HepG2 (cell line): ENCODE results near the gene COA7. TPM values are rescaled to one million over a fixed set of nuclear protein-coding genes. Genes with fewer than 3 reads are reported as not detected.

Experiments used
- ATAC-seq: fragments of 200-7000 bp; cut with Tn5 transposase; 3 replicates; pipeline ENCODE4 v1.9.1; 2020; ENCODE audit warnings: mild to moderate bottlenecking, moderate library complexity
- BruUV-seq: library from RNA; stranded (reverse); fragments of 400-500 nt; replicated peaks from 2 replicates; lab custom pipeline; 2021; lab: Mats Ljungman, UMichigan
- CTCF ChIA-PET: fragments of 300-600 bp; formaldehyde crosslinking; extraction: SDS; loops from one replicate; lab custom pipeline; 2021; ENCODE audit warnings: low total read pairs, inconsistent platforms, low intra/inter-chr PET ratio; lab: Yijun Ruan, JAX
- POLR2A ChIA-PET: fragments of 350-600 bp; sonication (Branson Sonifier 250); formaldehyde crosslinking; loops from one replicate; lab custom pipeline; 2020; ENCODE audit warnings: antibody characterized with exemption, inconsistent platforms; lab: Yijun Ruan, JAX
- DNase-seq: peaks from one replicate; pipeline ENCODE4 v3.0.0-alpha.2; 2015; ENCODE audit warnings: low spot score
- FAIRE-seq: peaks from 3 replicates; lab custom pipeline; 2011; peaks lifted over from hg19 to GRCh38; lab: Jason Lieb, UNC
- H2AFZ ChIP-seq: one replicate; pipeline ENCODE4 v1.6.1; 2011; ENCODE audit warnings: low read length, inconsistent platforms
- H3K27ac ChIP-seq: fragments of 300-600 bp; 3 replicates; pipeline ENCODE4 v1.8.0; 2011; ENCODE audit warnings: mixed run types, mild to moderate bottlenecking, mixed read lengths, low read length, inconsistent platforms; ENCODE audit not compliant: insufficient read depth; ENCODE audit errors: extremely low read length
- H3K27me3 ChIP-seq, 2 experiments: fragments of 200-600 bp in 1 of 2; 2 replicates in 1 of 2; 3 replicates in 1 of 2; pipeline versions ENCODE4 v1.6.0 to v1.8.0; 2011; ENCODE audit warnings: low read length in 2 of 2, mild to moderate bottlenecking in 2 of 2, moderate library complexity in 2 of 2, inconsistent platforms in 1 of 2; ENCODE audit not compliant: insufficient read depth in 2 of 2, control insufficient read depth in 1 of 2
- H3K36me3 ChIP-seq, 2 experiments: fragments of 200-600 bp in 1 of 2; replicated peaks in 1 of 2; 2 replicates in 1 of 2; 3 replicates in 1 of 2; pipeline versions ENCODE4 v1.5.1 to v1.8.0; 2011; ENCODE audit warnings: low read length in 2 of 2, inconsistent platforms in 1 of 2; ENCODE audit not compliant: insufficient read depth in 2 of 2, control insufficient read depth in 1 of 2
- H3K4me1 ChIP-seq: 2 replicates; pipeline ENCODE4 v1.5.1; 2012; ENCODE audit warnings: low read length, inconsistent platforms; ENCODE audit not compliant: insufficient read depth
- H3K4me2 ChIP-seq: 2 replicates; pipeline ENCODE4 v1.6.0; 2011; ENCODE audit warnings: low read depth, low read length, inconsistent platforms
- H3K4me3 ChIP-seq, 3 experiments: fragments of 200-600 bp in 1 of 3; sonication (generic), shearing (Covaris generic) in 1 of 3; replicated peaks in 1 of 3; 2 replicates each; pipeline ENCODE4 v1.5.1; 2011 to 2016; ENCODE audit warnings: low read length in 3 of 3, inconsistent platforms in 2 of 3, low read depth in 2 of 3, mild to moderate bottlenecking in 2 of 3, control low read depth in 1 of 3, mixed read lengths in 1 of 3; ENCODE audit not compliant: insufficient read depth in 1 of 3
- H3K79me2 ChIP-seq: one replicate; pipeline ENCODE4 v1.6.1; 2011; ENCODE audit warnings: low read length, inconsistent platforms; ENCODE audit not compliant: insufficient read depth
- H3K9ac ChIP-seq: 2 replicates; pipeline ENCODE4 v1.6.0; 2011; ENCODE audit warnings: mild to moderate bottlenecking, low read depth, low read length, inconsistent platforms; ENCODE audit not compliant: insufficient read depth
- H3K9me3 ChIP-seq: 2 replicates; pipeline ENCODE4 v1.5.1; 2012; ENCODE audit warnings: mild to moderate bottlenecking, low read length
- H4K20me1 ChIP-seq: 2 replicates; pipeline ENCODE4 v1.6.0; 2011; ENCODE audit warnings: inconsistent platforms, mild to moderate bottlenecking, low read length, moderate library complexity; ENCODE audit not compliant: insufficient read depth
- AFF4 ChIP-seq: sonication (generic); formaldehyde crosslinking; IDR thresholded peaks from 2 replicates; pipeline ENCODE4 v1.4.0; 2020; ENCODE audit warnings: missing genetic modification reagents
- CEBPG ChIP-seq: IDR thresholded peaks from 2 replicates; pipeline ENCODE4 v1.6.1; 2016
- CENPT ChIP-seq: sonication (generic); formaldehyde crosslinking; IDR thresholded peaks from 2 replicates; pipeline ENCODE4 v1.8.0; 2022; ENCODE audit warnings: low read depth, mild to moderate bottlenecking, moderate library complexity, missing genetic modification reagents
- RFX1 ChIP-seq: fragments of 450-650 bp; IDR thresholded peaks from 2 replicates; pipeline ENCODE4 v1.6.1; 2017
- SIX4 ChIP-seq: sonication (generic); formaldehyde crosslinking; IDR thresholded peaks from 2 replicates; pipeline ENCODE4 v1.4.0; 2020; ENCODE audit warnings: missing genetic modification reagents
- ZNF407 ChIP-seq: sonication (generic); formaldehyde crosslinking; IDR thresholded peaks from one replicate; pipeline ENCODE4 v1.5.1; 2020; ENCODE audit warnings: mild to moderate bottlenecking, missing genetic modification reagents; ENCODE audit errors: not compliant biosample characterization
- ZNF687 ChIP-seq: sonication (generic); formaldehyde crosslinking; IDR thresholded peaks from 2 replicates; pipeline ENCODE4 v1.5.1; 2020; ENCODE audit warnings: mild to moderate bottlenecking, missing genetic modification reagents, moderate library complexity
- WGBS: methylation state at CpG from one replicate; pipeline ENCODE4 v1.1.6; 2017; ENCODE audit warnings: low lambda C conversion rate; 5-methylcytosine and 5-hydroxymethylcytosine counted together
- in situ Hi-C: cut with HindIII; loops from 2 replicates; pipeline ENCODE4 v1.10.0; 2017; ENCODE audit warnings: low pct_unique_long_range_greater_than_20kb; ENCODE audit not compliant: extremely low pct_ligation_motif_present
- intact Hi-C: fragments of 100-400 bp; cut with micrococcal nuclease; formaldehyde crosslinking; loops from one replicate; pipeline ENCODE4 v1.10.0; 2022; ENCODE audit not compliant: unreplicated experiment
- polyA plus RNA-seq, 8 experiments: library from polyadenylated mRNA; depleted of rRNA in 3 of 8; stranded (reverse) in 7 of 8; unstranded in 1 of 8; fragments of >200 nt; fragmentation: Illumina TruSeq in 4 of 8; extraction: Trizol in 4 of 8; gene quantifications; 2 replicates each; pipeline versions ENCODE4 v1.2.1 to v1.2.3, GENCODE V29; 2011 to 2016; ENCODE audit warnings: low read depth in 4 of 8, missing spikeins in 1 of 8, mixed read lengths in 1 of 8; ENCODE audit not compliant: insufficient read depth in 1 of 8
- total RNA-seq, 5 experiments: library from RNA; depleted of rRNA; stranded (reverse); fragments of >200 nt; fragmentation: Illumina TruSeq; extraction: Trizol; gene quantifications; 2 replicates each; pipeline ENCODE4 v1.2.3, GENCODE V29; 2016; ENCODE audit warnings: low read depth in 1 of 5

The COA7 gene
- total and polyA plus RNA-seq, 2 of the 13 experiments (the other 11 are each of a cell fraction or from before 2014, with no cell fraction given): 12.3 to 30.4 TPM

- ChIA-PET CTCF (no interaction called here), POLR2A (no interaction called here)
- Histone ChIP-seq H2AFZ (no peak overlapping the region), H3K36me3 (peaks cover 2 to 13% of the 10 kb centered on the region in 2 experiments; a peak in 1 of 5 replicates), H3K9me3 (no peaks in the 10 kb centered on the region), H3K4me3 (no peak overlapping the region), H4K20me1 (no peaks in the 10 kb centered on the region), H3K9ac (no peak overlapping the region), H3K4me2 (no peak overlapping the region), H3K27ac (no peak overlapping the region), H3K79me2 (no peaks in the 10 kb centered on the region), H3K27me3 (no peaks in the 10 kb centered on the region), H3K4me1 (peaks cover 21% of the 10 kb centered on the region; the same call in 1 of the 2 replicates)
- FAIRE-seq (no peak), ATAC-seq (no peak), DNase-seq (no peak)
- WGBS: 58% methylated on average over 4 of the region's 4 CpGs
- in situ Hi-C loops (no loop called here), intact Hi-C loops (loop anchor here (10.0 kb wide), 1 partner anchor 276 kb away; the partner anchor contains the start of genes ORC1 and PRPF38A)
- BruUV-seq: no TSS peak
- TF ChIP-seq RFX1: no peak
- no peak for TF ChIP-seq ZNF407 (CRISPR knock-in tag)
- TF ChIP-seq CENPT (CRISPR knock-in tag): no peak
- TF ChIP-seq SIX4 (CRISPR knock-in tag): no peak
- TF ChIP-seq AFF4 (CRISPR knock-in tag): no peak
- no peak for TF ChIP-seq CEBPG (CRISPR knock-in tag)
- TF ChIP-seq ZNF687: no peak
These were observed 17.0 kb downstream of the COA7 start for GRCh38 chr1:52681136-52681535.
